MM.1S (cell line): Measurements from ENCODE around the gene TGFBR3.

Experiments used
- EZH2 ChIP-seq: fragments of 300-600 bp; sonication (generic); optimal IDR thresholded peaks from 2 replicates; pipeline ENCODE3; 2017; ENCODE audit warnings: low read depth, mild to moderate bottlenecking, antibody characterized with exemption, low read length, mixed read lengths
- EZH2phosphoT487 ChIP-seq: fragments of 300-600 bp; sonication (generic); IDR thresholded peaks from 2 replicates; pipeline ENCODE4 v1.6.1; 2018; ENCODE audit warnings: antibody characterized with exemption, low read length
- TF ChIP-seq, protein P1 (sequence below): fragments of 300-600 bp; sonication (generic); IDR thresholded peaks from 2 replicates; pipeline ENCODE4 v1.5.1; 2016; ENCODE audit warnings: antibody characterized with exemption, low read length, mixed read lengths

DNA sequence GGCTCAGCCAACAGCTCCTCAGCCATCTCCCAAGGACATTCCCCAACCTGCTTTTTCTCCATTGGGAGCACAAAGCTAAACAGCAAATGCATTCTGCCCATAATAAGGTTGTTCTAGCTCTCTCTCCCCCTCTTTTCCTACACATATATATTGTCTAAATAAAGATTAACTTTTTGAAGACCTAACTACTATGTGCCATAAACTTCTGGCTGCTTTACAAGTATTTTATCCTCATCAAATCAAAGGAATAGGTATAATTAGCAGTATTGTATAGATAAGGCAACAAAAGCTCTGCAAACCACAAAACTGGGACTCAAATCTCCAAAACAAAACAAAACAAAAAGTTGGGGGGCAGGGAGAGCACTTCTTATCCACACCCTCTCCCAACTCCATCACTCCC is 43.4 kb downstream of the TGFBR3 start:
- TF ChIP-seq, protein P1, sequence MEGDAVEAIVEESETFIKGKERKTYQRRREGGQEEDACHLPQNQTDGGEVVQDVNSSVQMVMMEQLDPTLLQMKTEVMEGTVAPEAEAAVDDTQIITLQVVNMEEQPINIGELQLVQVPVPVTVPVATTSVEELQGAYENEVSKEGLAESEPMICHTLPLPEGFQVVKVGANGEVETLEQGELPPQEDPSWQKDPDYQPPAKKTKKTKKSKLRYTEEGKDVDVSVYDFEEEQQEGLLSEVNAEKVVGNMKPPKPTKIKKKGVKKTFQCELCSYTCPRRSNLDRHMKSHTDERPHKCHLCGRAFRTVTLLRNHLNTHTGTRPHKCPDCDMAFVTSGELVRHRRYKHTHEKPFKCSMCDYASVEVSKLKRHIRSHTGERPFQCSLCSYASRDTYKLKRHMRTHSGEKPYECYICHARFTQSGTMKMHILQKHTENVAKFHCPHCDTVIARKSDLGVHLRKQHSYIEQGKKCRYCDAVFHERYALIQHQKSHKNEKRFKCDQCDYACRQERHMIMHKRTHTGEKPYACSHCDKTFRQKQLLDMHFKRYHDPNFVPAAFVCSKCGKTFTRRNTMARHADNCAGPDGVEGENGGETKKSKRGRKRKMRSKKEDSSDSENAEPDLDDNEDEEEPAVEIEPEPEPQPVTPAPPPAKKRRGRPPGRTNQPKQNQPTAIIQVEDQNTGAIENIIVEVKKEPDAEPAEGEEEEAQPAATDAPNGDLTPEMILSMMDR = no peak
- TF ChIP-seq EZH2phosphoT487 = no peak
- no peak for TF ChIP-seq EZH2
